A549 (cell line): ENCODE measurements around the gene HSD3B7.

ENCODE experiments used
- EP300 ChIP-seq, 2 experiments: fragments of >200 bp; sonication (Bioruptor Twin); formaldehyde crosslinking; IDR thresholded peaks; 2 replicates in 1 of 2; 3 replicates in 1 of 2; pipeline ENCODE4 v1.6.1; 2016 to 2017
- GATA3 ChIP-seq: IDR thresholded peaks from 2 replicates; pipeline ENCODE4 v1.6.1; 2012; ENCODE audit warnings: borderline replicate concordance
- POLR2A ChIP-seq: IDR thresholded peaks from 2 replicates; pipeline ENCODE4 v1.6.1; 2012; ENCODE audit warnings: mild to moderate bottlenecking, low read length
- RCOR1 ChIP-seq: fragments of 150-350 bp; IDR thresholded peaks from 2 replicates; pipeline ENCODE4 v1.6.1; 2014; ENCODE audit warnings: antibody characterized with exemption, low read length, low read depth
- REST ChIP-seq: fragments of 200-600 bp; sonication (generic); IDR thresholded peaks from 2 replicates; pipeline ENCODE4 v1.6.1; 2016; ENCODE audit warnings: antibody characterized with exemption, mild to moderate bottlenecking, moderate library complexity
- SMC3 ChIP-seq: fragments of >200 bp; sonication (Bioruptor Twin); formaldehyde crosslinking; IDR thresholded peaks from 3 replicates; pipeline ENCODE4 v1.6.1; 2018; ENCODE audit warnings: inconsistent platforms
- TF ChIP-seq, protein P1 (sequence below): fragments of >200 bp; sonication (Bioruptor Twin); formaldehyde crosslinking; IDR thresholded peaks from 3 replicates; pipeline ENCODE4 v1.5.1; 2016

GRCh38 chr16:30983898-30984610 lies 953 bp upstream of the HSD3B7 start:
- TF ChIP-seq GATA3 (no peak), REST (no peak), EP300 (IDR thresholded peaks at IDR 0.05) (no peak), RCOR1 (no peak), POLR2A (no peak), SMC3 (no peak)
- TF ChIP-seq, protein P1, sequence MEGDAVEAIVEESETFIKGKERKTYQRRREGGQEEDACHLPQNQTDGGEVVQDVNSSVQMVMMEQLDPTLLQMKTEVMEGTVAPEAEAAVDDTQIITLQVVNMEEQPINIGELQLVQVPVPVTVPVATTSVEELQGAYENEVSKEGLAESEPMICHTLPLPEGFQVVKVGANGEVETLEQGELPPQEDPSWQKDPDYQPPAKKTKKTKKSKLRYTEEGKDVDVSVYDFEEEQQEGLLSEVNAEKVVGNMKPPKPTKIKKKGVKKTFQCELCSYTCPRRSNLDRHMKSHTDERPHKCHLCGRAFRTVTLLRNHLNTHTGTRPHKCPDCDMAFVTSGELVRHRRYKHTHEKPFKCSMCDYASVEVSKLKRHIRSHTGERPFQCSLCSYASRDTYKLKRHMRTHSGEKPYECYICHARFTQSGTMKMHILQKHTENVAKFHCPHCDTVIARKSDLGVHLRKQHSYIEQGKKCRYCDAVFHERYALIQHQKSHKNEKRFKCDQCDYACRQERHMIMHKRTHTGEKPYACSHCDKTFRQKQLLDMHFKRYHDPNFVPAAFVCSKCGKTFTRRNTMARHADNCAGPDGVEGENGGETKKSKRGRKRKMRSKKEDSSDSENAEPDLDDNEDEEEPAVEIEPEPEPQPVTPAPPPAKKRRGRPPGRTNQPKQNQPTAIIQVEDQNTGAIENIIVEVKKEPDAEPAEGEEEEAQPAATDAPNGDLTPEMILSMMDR: no peak
